ENCODE data around the gene UNC45A.

UNC45A gene

GRCh38 chr15:90957031-90957790 lies 22.1 kb downstream of the UNC45A start:
- no peak for TF ChIP-seq EZH2phosphoT487 (IDR thresholded peaks at IDR 0.05; ENCODE audit: low read length)
- Histone ChIP-seq H3K9ac (ENCODE audit: low read length) (no peak overlapping the region), H3K4me2 (ENCODE audit: low read depth, low read length) (peak overlapping the region; percentile 94; the same call in 1 of the 2 replicates), H3K27ac (ENCODE audit: low read length) (no peak overlapping the region), H4K20me1 (ENCODE audit: insufficient read depth, low read length) (no peaks in the 10 kb centered on the region; the same call in 1 of the 2 replicates), H3K9me2 (replicated peaks; ENCODE audit: insufficient read depth, low read length) (no peaks in the 10 kb centered on the region), H3K4me3 (ENCODE audit: low read length) (peak overlapping the region; percentile 92; the same call in 1 of the 2 replicates), H3K9me3 (replicated peaks; ENCODE audit: insufficient read depth, low read length) (no peaks in the 10 kb centered on the region), H3K4me1 (ENCODE audit: low read length) (no peaks in the 10 kb centered on the region), H2AFZ (ENCODE audit: low read length) (no peak overlapping the region), H3K36me3 (replicated peaks; ENCODE audit: insufficient read depth, low read length) (no peaks in the 10 kb centered on the region), H3F3A (ENCODE audit: insufficient read depth, low read length) (peaks cover 25% of the 10 kb centered on the region), H3K79me2 (ENCODE audit: low read length) (peaks cover 37% of the 10 kb centered on the region), H3K27me3 (replicated peaks; ENCODE audit: insufficient read depth, low read length) (no peaks in the 10 kb centered on the region)
- DNase-seq: no peak

- H3K36me3 ChIP-seq (replicated peaks; ENCODE audit: insufficient read depth, low read length): no peaks in the 10 kb centered on the region
- H2AFZ ChIP-seq (ENCODE audit: low read length): no peak overlapping the region
- no peak overlapping the region for H3K9ac ChIP-seq (ENCODE audit: low read length)
Measured at GRCh38 chr15:90957791-90958190, 22.7 kb downstream of the UNC45A start.

DNA sequence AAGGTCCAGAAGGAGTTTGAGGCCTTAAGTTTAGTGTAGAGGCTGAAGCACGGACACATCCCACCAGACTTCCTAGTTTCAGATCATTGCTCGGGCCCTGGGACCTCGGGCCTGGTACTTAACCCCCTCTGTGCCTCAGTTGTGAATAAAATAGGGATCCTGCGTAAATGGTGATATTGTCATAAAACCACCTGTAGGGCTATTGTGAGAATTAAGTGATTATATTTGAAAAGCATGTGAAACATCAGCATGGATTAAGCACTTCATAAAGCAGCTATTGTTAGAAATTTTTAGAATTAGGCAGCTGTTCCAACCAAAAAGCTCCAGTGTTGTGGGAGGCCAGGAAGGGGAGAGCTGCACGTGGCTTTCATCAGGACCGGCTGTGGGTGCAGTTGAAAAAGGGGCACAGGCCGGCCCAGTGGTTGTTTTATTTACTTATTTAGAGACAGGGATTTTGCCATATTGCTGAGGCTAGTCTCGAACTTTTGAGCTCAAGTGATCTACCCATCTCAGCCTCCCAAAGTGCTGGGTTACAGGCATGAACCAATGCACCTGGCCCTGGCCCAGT lies 24.0 kb downstream of the UNC45A start:
- H3F3A ChIP-seq (ENCODE audit: insufficient read depth, low read length): peaks cover 22% of the 10 kb centered on the region
- H3K4me1 ChIP-seq (ENCODE audit: low read length): no peaks in the 10 kb centered on the region
- TF ChIP-seq CTCF (IDR thresholded peaks at IDR 0.05; ENCODE audit: low read length) (no peak), EZH2 (optimal IDR thresholded peaks at IDR 0.05; ENCODE audit: low read depth, low read length) (no peak), EZH2phosphoT487 (IDR thresholded peaks at IDR 0.05; ENCODE audit: low read length) (no peak)
- no peaks in the 10 kb centered on the region for H3K27me3 ChIP-seq (replicated peaks; ENCODE audit: insufficient read depth, low read length)
- H3K9me2 ChIP-seq (replicated peaks; ENCODE audit: insufficient read depth, low read length): no peaks in the 10 kb centered on the region
- H3K27ac ChIP-seq (ENCODE audit: low read length): no peak overlapping the region
- H3K79me2 ChIP-seq (ENCODE audit: low read length): peaks cover 45% of the 10 kb centered on the region
- no peak overlapping the region for H3K4me3 ChIP-seq (ENCODE audit: low read length)
- no peaks in the 10 kb centered on the region for H3K9me3 ChIP-seq (replicated peaks; ENCODE audit: insufficient read depth, low read length)
- no peak overlapping the region for H2AFZ ChIP-seq (ENCODE audit: low read length)
- no peaks in the 10 kb centered on the region for H3K36me3 ChIP-seq (replicated peaks; ENCODE audit: insufficient read depth, low read length)
- no peak overlapping the region for H3K4me2 ChIP-seq (ENCODE audit: low read depth, low read length)
- no peak for DNase-seq
- no peaks in the 10 kb centered on the region; the same call in 1 of the 2 replicates for H4K20me1 ChIP-seq (ENCODE audit: insufficient read depth, low read length)
- H3K9ac ChIP-seq (ENCODE audit: low read length): no peak overlapping the region

More at GRCh38 chr15:90957791-90958190, 22.7 kb downstream of the UNC45A start:
- no peaks in the 10 kb centered on the region for H3K4me1 ChIP-seq (ENCODE audit: low read length)
- DNase-seq: no peak
- TF ChIP-seq EZH2 (optimal IDR thresholded peaks at IDR 0.05; ENCODE audit: low read depth, low read length) (no peak), CTCF (IDR thresholded peaks at IDR 0.05; ENCODE audit: low read length) (no peak), EZH2phosphoT487 (IDR thresholded peaks at IDR 0.05; ENCODE audit: low read length) (no peak)
- H3K9me3 ChIP-seq (replicated peaks; ENCODE audit: insufficient read depth, low read length): no peaks in the 10 kb centered on the region
- H3K27ac ChIP-seq (ENCODE audit: low read length): no peak overlapping the region
- H3K4me2 ChIP-seq (ENCODE audit: low read depth, low read length): no peak overlapping the region
- peaks cover 37% of the 10 kb centered on the region for H3K79me2 ChIP-seq (ENCODE audit: low read length)
- H3K27me3 ChIP-seq (replicated peaks; ENCODE audit: insufficient read depth, low read length): no peaks in the 10 kb centered on the region
- H3F3A ChIP-seq (ENCODE audit: insufficient read depth, low read length): peaks cover 25% of the 10 kb centered on the region
- H3K9me2 ChIP-seq (replicated peaks; ENCODE audit: insufficient read depth, low read length): no peaks in the 10 kb centered on the region
- H3K4me3 ChIP-seq (ENCODE audit: low read length): no peak overlapping the region
- no peaks in the 10 kb centered on the region; the same call in 1 of the 2 replicates for H4K20me1 ChIP-seq (ENCODE audit: insufficient read depth, low read length)

Data from MM.1S (cell line).